B cell (primary cell): Measurements from ENCODE around the gene SOX3.

ENCODE experiments used
- EZH2 ChIP-seq: IDR thresholded peaks from 2 replicates; pipeline ENCODE4 v1.6.1; 2012; ENCODE audit warnings: borderline replicate concordance, low read depth, mild to moderate bottlenecking, moderate library complexity, low read length; ENCODE audit not compliant: insufficient read depth, poor library complexity, severe bottlenecking
- TF ChIP-seq, protein P1 (sequence below): fragments of 200-600 bp; IDR thresholded peaks from one replicate; pipeline ENCODE4 v1.8.0; 2022; ENCODE audit warnings: antibody characterized with exemption, mild to moderate bottlenecking

- TF ChIP-seq, protein P1, sequence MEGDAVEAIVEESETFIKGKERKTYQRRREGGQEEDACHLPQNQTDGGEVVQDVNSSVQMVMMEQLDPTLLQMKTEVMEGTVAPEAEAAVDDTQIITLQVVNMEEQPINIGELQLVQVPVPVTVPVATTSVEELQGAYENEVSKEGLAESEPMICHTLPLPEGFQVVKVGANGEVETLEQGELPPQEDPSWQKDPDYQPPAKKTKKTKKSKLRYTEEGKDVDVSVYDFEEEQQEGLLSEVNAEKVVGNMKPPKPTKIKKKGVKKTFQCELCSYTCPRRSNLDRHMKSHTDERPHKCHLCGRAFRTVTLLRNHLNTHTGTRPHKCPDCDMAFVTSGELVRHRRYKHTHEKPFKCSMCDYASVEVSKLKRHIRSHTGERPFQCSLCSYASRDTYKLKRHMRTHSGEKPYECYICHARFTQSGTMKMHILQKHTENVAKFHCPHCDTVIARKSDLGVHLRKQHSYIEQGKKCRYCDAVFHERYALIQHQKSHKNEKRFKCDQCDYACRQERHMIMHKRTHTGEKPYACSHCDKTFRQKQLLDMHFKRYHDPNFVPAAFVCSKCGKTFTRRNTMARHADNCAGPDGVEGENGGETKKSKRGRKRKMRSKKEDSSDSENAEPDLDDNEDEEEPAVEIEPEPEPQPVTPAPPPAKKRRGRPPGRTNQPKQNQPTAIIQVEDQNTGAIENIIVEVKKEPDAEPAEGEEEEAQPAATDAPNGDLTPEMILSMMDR, result no peak
- no peak for TF ChIP-seq EZH2
Measured at GRCh38 chrX:140492066-140492994, 12.5 kb downstream of the SOX3 start.
